Subcutaneous abdominal adipose tissue (tissue), 5 donors: ENCODE data around the gene MYLK.
"Not testable (repeated sequence)": the region's sequence is repeated elsewhere in the genome, so short reads cannot be mapped to it uniquely, and the experiment has no call there.

ENCODE experiments used
- H3K27ac ChIP-seq: one replicate; pipeline ENCODE4 v1.7.0; 2013; ENCODE audit warnings: low read depth, mild to moderate bottlenecking, inconsistent platforms, low read length, moderate library complexity
- H3K27me3 ChIP-seq, 5 donors: one replicate each; pipeline ENCODE4 v1.7.0; 2013; ENCODE audit warnings: low read length in 5 of 5, inconsistent platforms in 1 of 5; ENCODE audit not compliant: control insufficient read depth in 5 of 5, insufficient read depth in 4 of 5
- H3K36me3 ChIP-seq, 5 donors: one replicate each; pipeline ENCODE4 v1.7.0; 2013; ENCODE audit warnings: low read length in 5 of 5; ENCODE audit not compliant: control insufficient read depth in 5 of 5, insufficient read depth in 5 of 5
- H3K4me1 ChIP-seq, 5 donors: one replicate each; pipeline ENCODE4 v1.7.0; 2013; ENCODE audit warnings: low read length in 5 of 5, mild to moderate bottlenecking in 3 of 5, moderate library complexity in 1 of 5; ENCODE audit not compliant: control insufficient read depth in 5 of 5, insufficient read depth in 5 of 5
- H3K4me3 ChIP-seq, 5 donors: one replicate each; pipeline ENCODE4 v1.7.0; 2013; ENCODE audit warnings: low read length in 5 of 5, low read depth in 1 of 5
- H3K9ac ChIP-seq, 5 donors: one replicate each; pipeline ENCODE4 v1.7.0; 2013; ENCODE audit warnings: low read length in 5 of 5, mild to moderate bottlenecking in 4 of 5, moderate library complexity in 3 of 5
- H3K9me3 ChIP-seq, 5 donors: one replicate each; pipeline ENCODE4 v1.7.0; 2013; ENCODE audit warnings: low read length in 5 of 5; ENCODE audit not compliant: control insufficient read depth in 5 of 5
- donor health status: healthy.
- donor health status: healthy.
- donor health status: healthy.
- donor health status: healthy.
- donor health status: healthy.

Gene MYLK

DNA sequence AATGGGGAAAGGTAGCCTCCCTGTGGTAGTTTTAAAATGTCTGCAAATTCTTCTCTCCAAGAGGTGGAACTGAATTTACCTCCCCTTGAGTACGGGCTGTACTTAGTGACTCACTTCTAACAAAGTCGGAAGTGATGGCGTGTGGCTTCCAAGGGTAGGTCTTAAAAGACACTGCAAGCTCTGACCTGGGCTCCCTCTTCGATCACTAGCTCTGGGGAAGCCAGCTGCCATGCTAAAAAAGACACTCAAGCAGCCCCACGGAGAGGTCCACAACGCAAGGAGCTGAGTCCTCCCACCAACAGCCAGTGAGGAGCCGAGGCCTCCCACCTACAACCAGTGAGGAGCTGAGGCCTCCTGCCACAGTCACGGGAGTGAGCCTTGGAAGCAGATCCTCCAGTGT lies 177.3 kb downstream of the MYLK start:
- Histone ChIP-seq H3K27ac (no peak overlapping the region), H3K36me3 (peaks cover 0 to 16% (median 8%) of the 10 kb centered on the region in 5 donors), H3K27me3 (no peaks in the 10 kb centered on the region), H3K4me1 (peaks cover 6 to 34% (median 23%) of the 10 kb centered on the region in 5 donors), H3K4me3 (no peak overlapping the region), H3K9ac (no peak overlapping the region), H3K9me3 (no peaks in the 10 kb centered on the region)

DNA sequence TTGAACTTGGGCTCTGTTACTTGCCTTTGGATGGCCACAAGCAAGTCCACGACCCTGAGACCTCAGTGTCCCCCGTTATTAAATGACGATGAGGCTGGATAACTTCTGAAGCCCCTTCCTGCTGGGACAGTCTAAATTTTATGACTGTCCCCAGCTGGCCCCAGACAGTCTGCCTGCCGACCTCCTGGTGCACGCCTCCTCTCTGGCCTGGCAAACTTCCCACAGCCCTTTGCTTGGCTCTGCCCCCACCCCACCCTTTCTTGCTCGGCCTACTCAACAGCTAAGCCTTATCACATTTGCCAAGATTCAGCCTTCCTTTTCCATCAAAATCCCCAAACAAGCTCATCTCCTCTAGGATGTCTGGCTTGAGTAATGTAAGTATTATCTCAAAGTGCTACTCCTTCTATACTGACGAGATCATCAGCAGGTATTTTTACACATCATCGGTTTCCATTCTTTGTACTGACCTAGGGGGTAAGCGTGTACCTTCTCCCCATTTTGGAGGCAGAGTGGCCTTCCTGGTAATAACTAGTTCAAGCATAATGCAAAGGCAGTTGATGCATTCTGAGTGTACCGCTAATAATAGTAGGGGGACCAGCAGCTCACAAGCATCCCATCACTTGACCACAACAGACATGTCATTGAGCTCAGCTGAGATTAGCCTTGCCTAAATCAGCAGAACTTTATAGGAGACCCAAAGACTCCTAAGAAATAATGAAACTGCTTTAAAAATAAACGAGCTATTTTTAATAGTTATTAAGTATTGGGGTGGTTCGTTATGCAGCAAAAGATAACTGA lies 178.4 kb downstream of the MYLK start:
- no peaks in the 10 kb centered on the region for H3K9me3 ChIP-seq
- peaks cover 0 to 17% (median 8%) of the 10 kb centered on the region in 5 donors for H3K36me3 ChIP-seq
- H3K9ac ChIP-seq: no peak overlapping the region
- no peaks in the 10 kb centered on the region for H3K27me3 ChIP-seq
- no peak overlapping the region for H3K4me3 ChIP-seq
- no peak overlapping the region for H3K27ac ChIP-seq
- H3K4me1 ChIP-seq: peaks cover 0 to 33% (median 23%) of the 10 kb centered on the region in 5 donors

- H3K27ac ChIP-seq, H3K9me3 ChIP-seq, H3K4me3 ChIP-seq, H3K27me3 ChIP-seq, H3K9ac ChIP-seq: not testable (repeated sequence)
- peaks cover 0 to 30% (median 12%) of the 10 kb centered on the region in 5 donors for H3K36me3 ChIP-seq
- H3K4me1 ChIP-seq: peaks cover 0 to 34% (median 29%) of the 10 kb centered on the region in 5 donors
These were observed 180.5 kb downstream of the MYLK start for GRCh38 chr3:123703663-123704062.

DNA sequence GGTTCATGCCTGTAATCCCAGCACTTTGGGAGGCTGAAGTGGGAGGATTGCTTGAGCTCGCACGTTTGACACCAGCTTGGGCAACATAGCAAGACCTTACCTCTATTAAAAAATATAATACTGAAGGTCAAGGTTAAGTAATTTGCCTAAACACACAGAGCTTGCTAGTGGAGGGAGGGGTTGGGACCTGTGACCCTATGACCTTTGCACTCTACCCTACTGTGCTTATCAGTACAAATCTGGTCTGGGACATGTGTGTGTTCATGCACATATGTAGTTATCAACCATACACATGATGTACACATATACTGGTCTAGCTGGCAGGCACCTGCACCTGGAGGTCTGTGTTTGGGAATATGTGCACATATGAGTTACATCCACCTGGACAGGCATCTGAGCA lies 181.4 kb downstream of the MYLK start:
- H3K4me3 ChIP-seq: no peak overlapping the region
- no peak overlapping the region for H3K27ac ChIP-seq

GRCh38 chr3:123702057-123702456 lies 182.1 kb downstream of the MYLK start:
- H3K27ac ChIP-seq, H3K9me3 ChIP-seq, H3K9ac ChIP-seq, H3K4me3 ChIP-seq, H3K27me3 ChIP-seq: not testable (repeated sequence)
- Histone ChIP-seq H3K36me3 (peaks cover 0 to 26% (median 3%) of the 10 kb centered on the region in 5 donors), H3K4me1 (peaks cover 2 to 37% (median 34%) of the 10 kb centered on the region in 5 donors)

More for the DNA sequence above, 181.4 kb downstream of the MYLK start:
- Histone ChIP-seq H3K36me3 (peaks cover 0 to 26% (median 10%) of the 10 kb centered on the region in 5 donors), H3K9ac (no peak overlapping the region), H3K27me3 (no peaks in the 10 kb centered on the region), H3K4me1 (peaks cover under 1 to 37% (median 34%) of the 10 kb centered on the region in 5 donors), H3K9me3 (no peaks in the 10 kb centered on the region)

DNA sequence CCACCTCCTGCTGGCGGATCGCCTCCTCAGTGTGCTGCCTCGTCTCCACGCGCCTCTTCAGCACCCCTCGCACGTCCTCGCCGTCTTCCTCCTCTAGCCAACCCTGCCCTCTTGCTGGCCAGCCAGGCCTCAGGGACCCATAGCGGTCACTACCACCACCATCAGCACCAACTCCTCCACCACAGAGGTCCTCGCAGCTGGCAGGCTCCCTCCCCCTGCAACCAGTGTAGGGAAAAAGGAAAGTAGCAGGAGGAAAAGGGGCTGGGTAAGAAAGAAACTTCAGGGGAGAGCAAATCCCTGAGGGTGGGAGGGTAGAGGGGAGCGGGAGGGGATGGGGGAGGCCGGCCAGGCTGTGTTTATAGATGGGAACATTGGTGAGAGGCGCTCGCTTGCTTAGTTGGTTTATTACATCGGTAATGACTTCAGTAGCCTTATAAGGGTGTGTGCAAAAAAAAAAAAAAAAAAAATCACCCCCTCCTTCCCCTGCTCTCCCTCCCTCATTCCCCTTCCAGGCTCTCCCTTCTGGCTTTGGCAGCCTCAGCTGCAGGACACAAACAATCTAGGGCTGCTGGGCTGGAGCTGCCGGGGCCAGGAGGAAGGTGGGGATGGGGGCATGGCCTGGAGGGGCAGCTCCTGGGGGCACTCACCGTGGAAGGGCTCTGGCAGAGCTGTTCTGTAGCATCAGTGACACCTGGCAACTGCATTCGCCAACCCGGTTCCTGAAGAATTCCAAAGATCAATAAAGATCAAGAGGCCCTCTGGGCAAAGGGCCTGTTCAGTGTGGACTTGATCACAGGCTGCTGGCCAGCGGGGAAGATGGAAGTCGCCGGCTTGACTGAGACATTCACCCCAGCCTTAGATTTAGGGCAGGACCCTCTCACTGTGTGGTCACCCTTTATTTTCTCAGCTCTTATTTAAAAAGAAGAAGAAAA lies 183.1 kb downstream of the MYLK start:
- peak overlapping the region; percentile 9 to 58 (median 33) for H3K4me3 ChIP-seq
- peaks cover 0 to 32% (median 3%) of the 10 kb centered on the region in 5 donors for H3K36me3 ChIP-seq
- H3K9ac ChIP-seq: no peak overlapping the region
- H3K9me3 ChIP-seq: no peaks in the 10 kb centered on the region
- no peak overlapping the region for H3K27ac ChIP-seq
- no peaks in the 10 kb centered on the region for H3K27me3 ChIP-seq
- H3K4me1 ChIP-seq: peaks cover 2 to 47% (median 36%) of the 10 kb centered on the region in 5 donors

DNA sequence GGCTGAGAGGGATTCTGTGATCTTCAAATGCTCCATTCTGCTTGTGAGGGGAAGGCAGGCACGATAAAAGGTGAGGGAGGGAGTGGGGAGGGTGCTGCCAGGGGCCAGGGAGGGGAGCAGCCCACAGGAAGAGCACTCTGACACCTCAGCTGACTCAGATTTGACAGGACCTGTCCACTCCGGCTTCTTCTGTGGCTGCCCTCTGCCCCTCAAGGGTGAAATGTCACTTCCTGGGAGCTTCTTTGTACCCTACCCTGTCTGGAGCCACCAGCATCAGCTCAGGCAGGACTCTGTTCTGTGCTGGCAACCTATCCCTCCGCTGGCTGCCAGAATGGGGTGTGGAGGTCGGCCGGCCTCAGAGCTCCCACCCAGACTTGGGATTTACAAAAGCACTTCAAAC lies 185.3 kb downstream of the MYLK start:
- H3K36me3 ChIP-seq: peaks cover 0 to 32% (median 3%) of the 10 kb centered on the region in 5 donors
- peaks cover 11 to 65% (median 41%) of the 10 kb centered on the region in 5 donors for H3K4me1 ChIP-seq
- peak overlapping the region in 3 of 5 donors; percentile 33 to 58 (median 53) for H3K4me3 ChIP-seq
- H3K9me3 ChIP-seq: no peaks in the 10 kb centered on the region
- peak overlapping the region in 2 of 5 donors; percentile 28 to 43 for H3K9ac ChIP-seq
- H3K27me3 ChIP-seq: no peaks in the 10 kb centered on the region
- H3K27ac ChIP-seq: no peak overlapping the region

GRCh38 chr3:123696808-123697207 lies 187.3 kb downstream of the MYLK start:
- Histone ChIP-seq H3K4me3 (no peak overlapping the region), H3K36me3 (peaks cover 0 to 37% (median 9%) of the 10 kb centered on the region in 5 donors), H3K9me3 (no peaks in the 10 kb centered on the region), H3K9ac (no peak overlapping the region), H3K27ac (no peak overlapping the region), H3K27me3 (no peaks in the 10 kb centered on the region), H3K4me1 (peaks cover 15 to 74% (median 45%) of the 10 kb centered on the region in 5 donors)

- Histone ChIP-seq H3K27ac (no peak overlapping the region), H3K9ac (no peak overlapping the region), H3K4me1 (peaks cover 15 to 75% (median 42%) of the 10 kb centered on the region in 5 donors), H3K36me3 (peaks cover 0 to 41% (median 9%) of the 10 kb centered on the region in 5 donors), H3K27me3 (no peaks in the 10 kb centered on the region), H3K9me3 (no peaks in the 10 kb centered on the region), H3K4me3 (peak overlapping the region in 1 of 5 donors; percentile 0)
These were observed 188.1 kb downstream of the MYLK start for GRCh38 chr3:123695731-123696640.
